ENCODE measurements around the gene MDFIC.

Gene MDFIC

GRCh38 chr7:114957444-114957843, 35.5 kb downstream of the MDFIC start:
- no peak for DNase-seq

GRCh38 chr7:114959931-114960330, 38.0 kb downstream of the MDFIC start:
- no peak for DNase-seq

GRCh38 chr7:114962441-114962840, 40.5 kb downstream of the MDFIC start:
- no peak for DNase-seq

DNA sequence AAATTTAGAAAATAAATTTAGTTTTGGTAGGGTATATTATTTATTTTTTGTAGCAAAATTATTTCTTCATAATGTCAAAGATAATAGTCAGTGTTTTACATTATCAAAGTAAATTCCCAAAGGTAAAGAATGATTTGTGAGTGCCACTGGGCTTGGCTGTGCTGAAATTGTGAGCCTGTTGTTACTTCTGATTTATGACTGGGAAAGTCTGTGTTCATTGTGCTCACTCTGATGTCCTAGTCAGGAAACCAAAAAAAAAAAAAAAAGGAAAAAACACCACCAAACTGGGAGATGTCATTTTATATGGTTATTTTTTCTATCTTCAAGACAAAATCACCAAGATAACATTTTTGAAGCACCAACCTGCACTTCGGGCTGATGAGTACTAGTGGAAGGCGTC, 44.3 kb downstream of the MDFIC start:
- no peak for DNase-seq

DNA sequence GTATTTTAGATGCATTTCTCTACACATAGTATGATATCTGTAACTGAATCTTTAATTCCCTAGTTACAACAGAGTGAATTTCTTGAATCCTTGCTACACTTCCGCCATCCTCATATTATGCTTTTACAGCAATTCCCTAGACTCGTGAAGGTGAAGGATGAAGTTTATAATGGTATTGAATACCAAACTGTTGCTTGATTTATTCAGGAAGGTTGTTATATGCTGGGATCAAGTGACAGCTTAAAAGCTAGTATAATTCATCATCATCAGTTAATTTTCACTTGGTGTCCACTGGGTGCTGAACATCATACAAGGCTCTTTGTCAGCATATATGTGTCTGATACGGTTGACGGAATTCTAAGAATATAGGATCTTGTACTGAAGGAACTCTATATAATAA, 47.2 kb downstream of the MDFIC start:
- DNase-seq: no peak

DNA sequence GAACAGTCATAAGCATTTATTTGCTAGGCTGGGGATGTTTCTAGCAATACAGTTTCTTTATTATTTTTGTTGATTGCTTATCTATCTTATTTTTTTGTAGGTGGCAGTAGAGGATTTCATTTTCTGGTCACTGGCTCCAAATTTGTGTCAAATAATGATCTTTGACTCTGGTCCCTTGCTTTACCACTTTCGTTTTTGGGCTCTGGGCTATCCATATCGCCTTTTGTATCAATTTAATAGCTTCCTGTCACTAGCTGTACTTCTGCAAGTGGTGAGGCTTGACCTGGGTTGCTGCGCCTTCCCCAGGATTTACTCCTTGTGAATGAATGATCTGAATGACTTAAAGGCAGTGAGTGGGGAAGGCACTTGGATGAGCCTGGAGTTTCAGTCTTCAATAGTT, 48.4 kb downstream of the MDFIC start:
- no peak for DNase-seq

DNA sequence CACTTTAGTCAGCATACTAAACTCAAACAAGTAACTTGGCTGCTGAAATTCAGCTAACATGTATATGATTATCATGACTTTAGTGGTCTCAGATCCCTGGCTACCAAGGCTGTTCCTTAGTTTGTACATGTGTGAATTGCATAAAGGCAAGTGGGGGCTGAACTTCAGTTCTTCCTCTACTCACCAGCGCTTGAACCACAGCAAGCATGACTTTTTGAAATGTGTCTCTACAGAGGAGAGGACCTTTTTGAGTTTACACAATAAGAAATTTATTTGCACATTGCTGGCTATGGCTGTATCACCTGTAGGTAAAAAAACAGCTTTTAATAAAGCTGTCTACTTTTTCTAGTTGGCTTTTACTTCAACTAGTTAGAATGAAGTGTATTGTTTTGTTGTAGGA, 48.8 kb downstream of the MDFIC start:
- DNase-seq: no peak

DNA sequence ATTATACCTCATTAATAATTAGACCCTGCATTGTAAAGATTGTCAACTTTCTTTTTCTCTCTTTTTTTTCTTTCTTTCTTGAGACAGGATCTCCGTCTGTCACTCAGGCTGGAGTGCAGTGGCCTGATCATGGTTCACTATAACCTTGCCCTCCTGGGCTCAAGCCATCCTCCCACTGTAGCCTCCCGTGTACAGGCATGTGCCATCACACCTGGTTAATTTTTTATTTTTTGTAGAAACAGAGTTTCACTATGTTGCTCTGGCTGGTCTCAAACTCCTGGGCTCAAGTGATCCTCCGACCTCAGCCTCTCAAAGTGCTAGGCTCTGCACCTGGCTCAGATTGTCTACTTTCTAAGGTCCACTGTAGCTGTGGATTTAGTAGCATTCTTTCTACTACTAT, 50.7 kb downstream of the MDFIC start:
- no peak for DNase-seq

DNA sequence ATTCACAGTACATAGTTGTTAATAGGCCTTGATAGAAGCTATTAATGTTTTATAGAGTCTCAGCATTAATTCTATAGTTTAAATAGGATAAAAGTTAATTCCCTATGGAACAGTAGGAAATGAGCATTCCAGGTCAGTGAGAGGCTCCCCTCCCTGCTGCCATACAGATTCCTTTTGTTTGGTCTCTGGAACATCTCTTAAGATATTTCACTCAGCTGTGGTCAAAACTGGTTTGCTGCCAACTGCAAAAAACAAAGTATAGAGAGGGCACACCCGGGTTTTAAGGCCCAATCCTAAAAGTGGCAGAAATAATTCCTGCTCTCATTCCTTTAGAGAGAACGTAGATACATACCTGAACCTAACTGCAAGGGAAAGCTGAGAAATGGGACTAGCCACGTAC, 51.3 kb downstream of the MDFIC start:
- no peak for DNase-seq

- DNase-seq: no peak
Observed at GRCh38 chr7:114975401-114975800, 53.5 kb downstream of the MDFIC start.

DNA sequence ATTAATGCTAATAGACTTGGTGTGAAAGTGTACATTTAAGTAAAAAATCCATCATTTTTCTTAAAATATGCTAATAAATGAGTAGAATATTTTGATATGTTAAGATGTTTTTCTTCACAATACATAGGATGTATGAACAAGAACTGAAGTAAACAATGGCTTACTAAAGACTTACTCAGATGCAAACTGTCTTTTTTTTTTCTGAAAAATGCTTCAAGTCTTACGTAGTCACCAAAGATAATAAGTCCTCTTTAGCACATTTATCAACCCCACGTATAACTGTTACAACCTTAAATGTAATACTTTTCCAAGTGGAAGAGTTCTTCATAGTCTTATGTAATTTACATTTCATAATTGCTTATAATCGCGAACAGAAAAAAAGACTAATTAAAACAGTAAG, 54.8 kb downstream of the MDFIC start:
- DNase-seq: no peak

GRCh38 chr7:114977277-114977676, 55.4 kb downstream of the MDFIC start:
- DNase-seq: no peak

DNA sequence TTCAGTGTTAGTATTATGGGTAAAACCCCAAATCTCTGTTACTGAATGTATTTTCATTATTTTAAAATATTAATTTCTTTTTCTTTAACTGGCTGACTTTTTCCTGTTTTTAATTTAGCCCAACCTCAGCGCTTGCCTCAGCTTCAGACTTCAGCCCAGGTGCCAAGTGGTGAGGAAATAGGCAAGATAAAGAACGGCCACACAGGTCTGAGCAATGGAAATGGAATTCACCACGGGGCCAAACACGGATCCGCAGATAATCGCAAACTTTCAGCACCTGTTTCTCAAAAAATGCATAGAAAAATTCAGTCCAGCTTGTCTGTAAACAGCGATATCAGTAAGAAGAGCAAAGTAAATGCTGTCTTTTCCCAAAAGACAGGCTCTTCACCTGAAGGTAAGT, 57.5 kb downstream of the MDFIC start:
- DNase-seq: no peak

DNA sequence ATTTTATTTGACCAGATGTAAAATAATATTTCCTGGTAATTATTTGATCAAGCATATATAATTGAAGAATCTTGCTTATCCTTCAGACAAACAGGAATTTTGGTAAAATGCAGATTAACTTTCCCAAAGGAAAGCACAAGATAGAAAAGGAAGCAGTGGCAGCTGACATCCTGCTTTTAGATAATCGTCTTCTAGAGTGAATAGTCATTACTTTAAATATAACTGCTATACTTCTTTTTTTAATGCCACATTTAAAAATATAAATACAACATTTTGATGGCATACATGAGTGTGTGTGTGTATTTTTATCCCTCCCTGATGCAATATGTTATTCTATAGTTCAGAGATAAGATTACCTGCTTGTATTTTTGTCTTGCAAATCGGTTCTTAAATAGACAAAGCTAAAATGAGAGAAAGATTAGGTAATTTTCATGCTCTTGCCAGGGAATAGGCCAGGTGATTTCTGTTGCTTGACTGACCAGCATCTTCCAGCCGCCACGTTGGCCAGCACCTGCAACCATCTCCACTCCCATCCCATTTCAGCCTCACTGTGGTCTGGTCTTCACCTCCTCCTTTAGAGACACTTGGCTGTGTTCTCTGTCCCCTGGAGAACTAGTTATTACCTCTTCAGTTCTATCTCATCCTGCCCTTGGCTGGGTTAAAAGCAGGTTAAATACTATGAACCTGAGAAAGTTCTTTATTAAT, 58.1 kb downstream of the MDFIC start:
- DNase-seq: no peak

GRCh38 chr7:114981323-114981722, 59.4 kb downstream of the MDFIC start:
- no peak for DNase-seq

GRCh38 chr7:114985116-114985715, 63.3 kb downstream of the MDFIC start:
- DNase-seq: no peak

GRCh38 chr7:114986190-114987180, 64.6 kb downstream of the MDFIC start:
- DNase-seq: no peak

- DNase-seq: no peak
Observed at GRCh38 chr7:114988026-114988425, 66.1 kb downstream of the MDFIC start.

DNA sequence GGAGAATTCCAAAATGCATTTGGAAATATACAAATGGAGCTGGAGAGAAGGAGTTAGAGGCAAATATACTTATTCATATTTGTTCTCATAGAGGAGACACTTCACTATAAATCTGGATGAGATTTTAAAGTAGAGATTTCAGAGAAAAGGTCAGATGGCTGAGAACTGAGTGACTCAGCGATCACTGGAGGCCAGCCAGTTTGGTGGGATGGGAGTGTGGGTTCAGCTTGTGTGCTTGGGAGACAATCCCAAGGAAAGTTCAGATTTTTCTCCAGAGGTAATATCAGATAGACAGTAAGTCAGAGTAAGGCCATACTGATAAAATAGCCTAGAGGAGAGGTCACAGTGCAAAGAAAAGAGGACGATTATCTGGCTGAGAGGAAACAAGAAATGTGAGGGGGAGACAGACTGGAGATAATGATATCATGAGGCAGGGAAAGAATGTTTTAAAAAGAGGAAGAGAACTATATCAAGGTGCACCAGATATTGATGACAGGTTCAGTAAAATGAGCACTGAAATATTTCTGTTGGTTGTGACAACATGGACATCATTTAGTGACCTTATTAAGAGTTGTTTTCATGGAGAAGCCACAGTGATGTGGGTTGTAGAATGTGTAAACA, 67.0 kb downstream of the MDFIC start:
- no peak for DNase-seq

DNA sequence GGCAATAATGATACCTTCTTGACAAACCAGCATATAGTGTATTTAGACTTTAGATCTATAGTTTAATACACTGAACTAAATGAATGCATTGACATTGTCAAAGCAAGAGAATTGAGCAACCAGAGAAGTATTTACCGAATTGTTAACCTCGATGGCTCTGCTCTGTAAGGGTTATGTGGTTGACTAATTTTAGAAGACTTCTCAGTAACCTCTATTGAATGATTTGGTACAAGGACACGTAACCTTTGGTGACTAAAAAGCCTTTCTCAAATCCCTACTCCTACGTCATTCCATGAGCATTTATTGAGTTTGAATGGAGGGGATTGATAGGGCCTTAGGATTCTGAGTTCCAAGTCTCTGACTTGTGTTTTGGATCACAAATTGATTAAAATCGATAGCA, 67.6 kb downstream of the MDFIC start:
- no peak for DNase-seq

DNA sequence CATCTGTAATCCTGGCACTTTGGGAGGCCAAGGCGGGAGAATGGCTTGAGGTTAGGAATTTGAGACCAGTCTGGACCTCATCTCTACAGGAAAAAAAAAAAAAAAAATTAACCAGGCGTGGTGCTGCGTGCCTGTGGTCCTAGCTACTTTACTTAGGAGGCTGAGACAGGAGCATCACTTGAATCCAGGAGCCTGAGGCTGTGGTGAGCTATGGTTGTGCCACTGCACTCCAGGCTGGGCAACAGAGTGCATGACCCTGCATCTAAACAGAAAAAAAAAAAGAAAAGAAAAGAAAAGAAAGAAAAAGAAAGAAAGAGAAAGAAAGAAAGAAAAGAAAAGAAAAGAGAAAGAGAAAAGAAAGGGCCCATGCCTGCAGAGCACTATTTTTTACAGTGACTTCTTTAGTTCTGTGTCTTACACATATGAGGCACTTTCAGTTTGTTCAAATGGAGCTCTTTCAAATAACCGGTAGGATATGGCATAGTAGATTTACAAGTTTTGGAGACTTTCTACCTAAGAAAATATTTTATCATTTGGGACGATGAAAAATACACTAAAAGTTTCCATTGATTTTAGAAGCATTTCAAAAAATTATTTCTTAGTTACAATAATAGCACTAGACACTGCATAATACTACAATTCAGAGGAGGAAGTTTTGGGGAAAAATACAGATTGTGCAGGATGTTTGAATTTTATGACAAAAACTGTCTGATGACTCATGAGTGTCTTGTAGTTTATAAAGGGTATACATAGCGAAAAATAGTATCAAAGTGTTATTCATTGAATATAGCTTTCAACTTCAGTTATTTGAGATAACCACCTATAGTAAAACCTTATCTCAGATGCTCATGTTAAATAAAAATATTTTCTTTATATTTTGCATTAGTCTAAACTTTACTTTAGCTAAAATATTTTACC, 75.9 kb downstream of the MDFIC start:
- DNase-seq: no peak

DNA sequence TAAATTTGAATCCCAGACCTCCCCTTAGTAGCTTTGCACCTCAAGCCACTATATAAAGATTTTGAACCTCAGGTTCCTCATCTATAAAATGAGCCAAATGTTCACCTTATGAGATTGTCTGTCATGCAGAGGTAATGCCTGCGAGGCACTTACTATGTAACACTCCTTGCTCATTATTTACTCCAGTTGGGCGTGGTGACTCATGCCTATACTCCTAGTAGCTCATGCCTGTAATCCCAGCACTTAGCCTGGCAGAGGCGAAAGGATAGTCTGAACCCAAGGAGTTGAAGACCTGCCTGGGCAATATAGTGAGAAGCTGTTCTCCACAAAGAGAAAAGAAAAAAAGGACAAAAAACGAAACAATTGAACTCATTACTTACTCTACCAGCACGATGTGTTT, 82.2 kb downstream of the MDFIC start:
- no peak for DNase-seq
